UCSD-AML1 (cell line): ENCODE measurements around the gene UVSSA.
"Not testable (repeated sequence)": the region's sequence is repeated elsewhere in the genome, so short reads cannot be mapped to it uniquely, and the experiment has no call there.

ENCODE experiments used
- DNase-seq: peaks from one replicate; lab custom pipeline; 2025; ENCODE audit not compliant: unreplicated experiment; lab: John Stamatoyannopoulos, UW

UVSSA gene

GRCh38 chr4:1330761-1331590 lies 16.0 kb upstream of the UVSSA start:
- DNase-seq: no peak

- DNase-seq: no peak
These were observed 15.2 kb upstream of the UVSSA start for GRCh38 chr4:1331591-1332353.

GRCh38 chr4:1332686-1333085 lies 14.3 kb upstream of the UVSSA start:
- no peak for DNase-seq

- DNase-seq: no peak
These were observed 13.8 kb upstream of the UVSSA start for GRCh38 chr4:1333256-1333655.

- DNase-seq: not testable (repeated sequence)
These were observed 13.0 kb upstream of the UVSSA start for GRCh38 chr4:1333851-1334578.

GRCh38 chr4:1334579-1334895 lies 12.5 kb upstream of the UVSSA start:
- no peak for DNase-seq

GRCh38 chr4:1335193-1335883 lies 11.7 kb upstream of the UVSSA start:
- not testable (repeated sequence) for DNase-seq

- DNase-seq: no peak
These were observed 10.9 kb upstream of the UVSSA start for GRCh38 chr4:1336088-1336491.

GRCh38 chr4:1337376-1337831 lies 9.6 kb upstream of the UVSSA start:
- no peak for DNase-seq

GRCh38 chr4:1337951-1338751 lies 8.9 kb upstream of the UVSSA start:
- no peak for DNase-seq

- DNase-seq: no peak
These were observed 8.1 kb upstream of the UVSSA start for GRCh38 chr4:1338752-1339414.

GRCh38 chr4:1339489-1339888 lies 7.5 kb upstream of the UVSSA start:
- DNase-seq: no peak

- no peak for DNase-seq
These were observed 6.7 kb upstream of the UVSSA start for GRCh38 chr4:1340181-1340747.

GRCh38 chr4:1340861-1341260 lies 6.1 kb upstream of the UVSSA start:
- no peak for DNase-seq

- DNase-seq: no peak
These were observed 5.0 kb upstream of the UVSSA start for GRCh38 chr4:1342003-1342402.

GRCh38 chr4:1344696-1345095 lies 2.3 kb upstream of the UVSSA start:
- DNase-seq: no peak

GRCh38 chr4:1345903-1346780 lies 866 bp upstream of the UVSSA start:
- DNase-seq: peak; percentile 70

GRCh38 chr4:1347410-1347864 lies 429 bp downstream of the UVSSA start:
- DNase-seq: peak; percentile 82
